CD14-positive monocyte (primary cell): ENCODE measurements around the gene GTF3C5. TPM values are rescaled to one million over a fixed set of nuclear protein-coding genes. Genes with fewer than 3 reads are reported as not detected.

Experiments
- DNase-seq, 3 donors: peaks; one replicate each; pipeline ENCODE4 v3.0.0-alpha.2; 2011 to 2022
- H2AFZ ChIP-seq: 2 replicates; pipeline ENCODE4 v1.6.0; 2012; ENCODE audit warnings: mild to moderate bottlenecking, low read depth, low read length, inconsistent platforms; ENCODE audit not compliant: insufficient read depth, poor library complexity, severe bottlenecking
- H3K27ac ChIP-seq, 2 donors: 1 replicate in 1 of 2; 2 replicates in 1 of 2; pipeline ENCODE4 v1.5.1; 2012 to 2013; ENCODE audit warnings: low read length in 2 of 2, control low read depth in 1 of 2, inconsistent platforms in 1 of 2, low read depth in 1 of 2, mild to moderate bottlenecking in 1 of 2
- H3K27me3 ChIP-seq, 2 donors: one replicate each; pipeline versions ENCODE4 v1.6.0 to v1.6.1; 2011 to 2013; ENCODE audit warnings: low read length in 2 of 2; ENCODE audit not compliant: control insufficient read depth in 2 of 2, insufficient read depth in 2 of 2
- H3K36me3 ChIP-seq, 2 donors: replicated peaks in 1 of 2; 1 replicate in 1 of 2; 2 replicates in 1 of 2; pipeline versions ENCODE4 v1.5.1 to v1.6.1; 2012 to 2013; ENCODE audit warnings: low read length in 2 of 2, control low read depth in 1 of 2, inconsistent platforms in 1 of 2, mild to moderate bottlenecking in 1 of 2; ENCODE audit not compliant: insufficient read depth in 2 of 2, control insufficient read depth in 1 of 2
- H3K4me1 ChIP-seq, 2 donors: 1 replicate in 1 of 2; 2 replicates in 1 of 2; pipeline versions ENCODE4 v1.5.1 to v1.6.1; 2012 to 2013; ENCODE audit warnings: low read length in 2 of 2, control low read depth in 1 of 2, inconsistent platforms in 1 of 2, mild to moderate bottlenecking in 1 of 2, moderate library complexity in 1 of 2; ENCODE audit not compliant: insufficient read depth in 2 of 2, control insufficient read depth in 1 of 2
- H3K4me2 ChIP-seq: replicated peaks from 2 replicates; pipeline ENCODE3; 2012; ENCODE audit warnings: low read length, moderate library complexity, mild to moderate bottlenecking; ENCODE audit not compliant: poor library complexity, severe bottlenecking; ENCODE audit errors: extremely low read depth
- H3K4me3 ChIP-seq, 3 experiments: fragments of 200-600 bp in 1 of 3; sonication (generic) in 1 of 3; replicated peaks in 1 of 3; 1 replicate in 2 of 3; 2 replicates in 1 of 3; pipeline ENCODE4 v1.5.1; 2011 to 2013; ENCODE audit warnings: low read length in 3 of 3, mild to moderate bottlenecking in 3 of 3, control low read depth in 2 of 3, low read depth in 2 of 3, inconsistent platforms in 1 of 3, moderate library complexity in 1 of 3
- H3K79me2 ChIP-seq: 2 replicates; pipeline ENCODE4 v1.6.0; 2012; ENCODE audit warnings: mild to moderate bottlenecking, control low read depth, inconsistent platforms, low read length, moderate library complexity; ENCODE audit not compliant: insufficient read depth
- H3K9ac ChIP-seq: 2 replicates; pipeline ENCODE4 v1.6.0; 2017; ENCODE audit warnings: low read length, mild to moderate bottlenecking; ENCODE audit not compliant: insufficient read depth, poor library complexity, severe bottlenecking
- H3K9me3 ChIP-seq, 2 donors: replicated peaks in 1 of 2; 1 replicate in 1 of 2; 2 replicates in 1 of 2; pipeline versions ENCODE4 v1.5.1 to v1.6.1; 2012 to 2013; ENCODE audit warnings: low read length in 2 of 2, control low read depth in 1 of 2; ENCODE audit not compliant: control insufficient read depth in 1 of 2, insufficient read depth in 1 of 2
- H4K20me1 ChIP-seq: 2 replicates; pipeline ENCODE4 v1.6.0; 2012; ENCODE audit warnings: mild to moderate bottlenecking, low read length, control low read depth, moderate library complexity; ENCODE audit not compliant: insufficient read depth
- H3K27ac Mint-ChIP-seq, 7 donors: one replicate each; pipeline ENCODE4 v1.8.0; 2020; ENCODE audit warnings: mild to moderate bottlenecking in 7 of 7, mixed read lengths in 7 of 7, moderate library complexity in 6 of 7, inconsistent platforms in 2 of 7
- H3K27me3 Mint-ChIP-seq, 3 donors: one replicate each; pipeline ENCODE4 v1.8.0; 2021 to 2022; ENCODE audit warnings: low read depth in 3 of 3, mild to moderate bottlenecking in 3 of 3, mixed read lengths in 3 of 3, moderate library complexity in 3 of 3, inconsistent platforms in 1 of 3
- H3K36me3 Mint-ChIP-seq, 2 donors: one replicate each; pipeline ENCODE4 v1.8.0; 2020; ENCODE audit warnings: mixed read lengths in 2 of 2, inconsistent platforms in 1 of 2, mild to moderate bottlenecking in 1 of 2
- H3K4me1 Mint-ChIP-seq: one replicate; pipeline ENCODE4 v1.8.0; 2020; ENCODE audit warnings: mild to moderate bottlenecking, mixed read lengths
- H3K4me3 Mint-ChIP-seq, 2 donors: one replicate each; pipeline ENCODE4 v1.8.0; 2020; ENCODE audit warnings: mild to moderate bottlenecking in 2 of 2, mixed read lengths in 2 of 2, moderate library complexity in 1 of 2
- H3K9me3 Mint-ChIP-seq, 7 donors: one replicate each; pipeline ENCODE4 v1.8.0; 2020 to 2022; ENCODE audit warnings: mixed read lengths in 7 of 7, mild to moderate bottlenecking in 6 of 7, moderate library complexity in 6 of 7, inconsistent platforms in 2 of 7
- WGBS: methylation state at CpG from one replicate; pipeline ENCODE4 v1.1.5; 2013; ENCODE audit warnings: missing lambda C conversion rate; ENCODE audit not compliant: insufficient coverage; 5-methylcytosine and 5-hydroxymethylcytosine counted together
- intact Hi-C, 2 donors: fragments of 100-400 bp; cut with micrococcal nuclease; formaldehyde crosslinking; loops; one replicate each; pipeline versions ENCODE4 v1.15.0 to v1.15.1; 2023
- polyA plus RNA-seq, 3 donors: library from polyadenylated mRNA; depleted of rRNA in 1 of 3; unstranded in 2 of 3; stranded (reverse) in 1 of 3; fragments of 300-500 nt in 2 of 3; fragments of >200 nt in 1 of 3; fragmentation: Illumina TruSeq in 2 of 3; gene quantifications; 1 replicate in 2 of 3; 2 replicates in 1 of 3; pipeline ENCODE4 v1.2.3, GENCODE V29; 2012 to 2021
- TF ChIP-seq, protein P1 (sequence below): fragments of 200-600 bp; IDR thresholded peaks from one replicate; pipeline ENCODE4 v1.8.0; 2022; ENCODE audit warnings: antibody characterized with exemption, mild to moderate bottlenecking

The GTF3C5 gene
- polyA plus RNA-seq, 3 donors, result 21.3 to 75.6 (median 24.4) TPM

DNA sequence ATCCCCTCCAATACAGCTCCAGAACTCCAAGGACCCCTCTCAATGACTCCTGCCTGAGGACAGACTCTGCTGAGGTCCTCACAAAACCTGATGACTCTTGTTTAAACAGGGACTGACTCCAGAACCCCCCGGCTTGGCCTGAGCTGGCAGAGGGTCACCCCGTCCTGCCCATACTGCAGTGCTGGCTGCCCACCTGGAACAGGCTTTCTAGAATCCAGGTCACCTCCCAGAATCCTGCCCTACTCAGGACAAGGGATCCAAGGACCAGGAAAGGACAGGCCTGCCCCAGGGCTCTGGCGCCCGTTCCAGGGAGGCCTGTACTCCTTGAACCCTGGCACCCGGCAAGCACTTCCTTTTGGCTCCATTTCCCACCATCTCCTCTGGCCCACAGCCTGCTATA lies 68.1 kb downstream of the GTF3C5 start:
- peaks cover 51 to 62% of the 10 kb centered on the region in 2 donors for H3K36me3 ChIP-seq
- 96% methylated on average over 5 of the region's 5 CpGs for WGBS
- DNase-seq, result no peak

DNA sequence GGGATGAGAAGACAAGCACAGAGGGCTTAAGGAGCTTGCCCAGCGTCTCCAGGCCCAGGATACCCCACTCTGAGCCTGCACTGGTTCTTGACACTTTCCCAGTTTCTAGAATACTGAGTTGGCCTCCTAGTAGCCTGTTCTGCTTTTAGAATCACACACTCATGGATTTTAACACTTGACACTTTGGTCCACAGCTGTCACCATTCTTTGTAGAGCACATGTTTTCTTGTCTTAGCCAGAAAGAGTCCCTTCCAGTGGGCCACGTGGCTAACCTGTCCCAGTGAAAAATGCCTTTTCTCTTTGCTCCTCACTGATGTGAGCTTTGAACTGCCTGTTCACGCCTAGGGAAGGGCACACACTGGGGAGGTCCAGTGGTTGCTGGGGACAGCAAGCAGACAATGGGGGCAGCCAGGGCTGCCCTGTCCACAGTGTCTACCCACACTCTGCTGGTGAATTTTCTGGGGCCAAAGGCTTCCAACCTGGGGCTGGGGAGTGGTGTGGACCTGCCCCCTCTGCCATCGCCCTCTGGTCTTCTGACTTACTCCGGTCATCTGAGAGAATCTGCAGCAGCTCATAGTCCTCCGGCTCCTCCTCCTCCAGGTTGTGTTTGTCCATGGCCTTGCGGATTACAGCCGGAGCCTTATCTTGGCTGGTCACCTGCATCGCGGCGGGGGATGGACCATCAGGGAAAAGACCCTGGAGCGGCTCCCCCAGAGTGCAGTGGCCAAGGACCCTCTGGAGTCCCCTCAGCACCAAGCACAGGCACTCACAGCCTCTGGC lies 69.1 kb downstream of the GTF3C5 start:
- Histone ChIP-seq H4K20me1 (peaks cover 14% of the 10 kb centered on the region), H2AFZ (no peak overlapping the region), H3K4me3 (no peak overlapping the region), H3K4me2 (no peak overlapping the region), H3K36me3 (peaks cover 55 to 70% of the 10 kb centered on the region in 2 donors), H3K4me1 (no peaks in the 10 kb centered on the region), H3K9ac (no peak overlapping the region), H3K27me3 (no peaks in the 10 kb centered on the region), H3K9me3 (peaks cover 3 to 14% of the 10 kb centered on the region in 2 donors), H3K27ac (no peak overlapping the region), H3K79me2 (no peaks in the 10 kb centered on the region)
- Mint-ChIP-seq H3K9me3 (peaks cover 13 to 29% (median 20%) of the 10 kb centered on the region in 7 donors), H3K27ac (peak overlapping the region in 1 of 7 donors; percentile 42), H3K27me3 (peaks cover 0 to 5% (median 0%) of the 10 kb centered on the region in 3 donors), H3K36me3 (peaks cover 60 to 74% of the 10 kb centered on the region in 2 donors), H3K4me3 (no peak overlapping the region), H3K4me1 (no peaks in the 10 kb centered on the region)
- intact Hi-C loops, result loop anchor here in 1 of 2 donors (5.0 kb wide), 1 partner anchor 68 kb away; the partner anchor contains the start of gene GTF3C5
- WGBS, result 97% methylated on average over 12 of the region's 12 CpGs
- TF ChIP-seq, protein P1, sequence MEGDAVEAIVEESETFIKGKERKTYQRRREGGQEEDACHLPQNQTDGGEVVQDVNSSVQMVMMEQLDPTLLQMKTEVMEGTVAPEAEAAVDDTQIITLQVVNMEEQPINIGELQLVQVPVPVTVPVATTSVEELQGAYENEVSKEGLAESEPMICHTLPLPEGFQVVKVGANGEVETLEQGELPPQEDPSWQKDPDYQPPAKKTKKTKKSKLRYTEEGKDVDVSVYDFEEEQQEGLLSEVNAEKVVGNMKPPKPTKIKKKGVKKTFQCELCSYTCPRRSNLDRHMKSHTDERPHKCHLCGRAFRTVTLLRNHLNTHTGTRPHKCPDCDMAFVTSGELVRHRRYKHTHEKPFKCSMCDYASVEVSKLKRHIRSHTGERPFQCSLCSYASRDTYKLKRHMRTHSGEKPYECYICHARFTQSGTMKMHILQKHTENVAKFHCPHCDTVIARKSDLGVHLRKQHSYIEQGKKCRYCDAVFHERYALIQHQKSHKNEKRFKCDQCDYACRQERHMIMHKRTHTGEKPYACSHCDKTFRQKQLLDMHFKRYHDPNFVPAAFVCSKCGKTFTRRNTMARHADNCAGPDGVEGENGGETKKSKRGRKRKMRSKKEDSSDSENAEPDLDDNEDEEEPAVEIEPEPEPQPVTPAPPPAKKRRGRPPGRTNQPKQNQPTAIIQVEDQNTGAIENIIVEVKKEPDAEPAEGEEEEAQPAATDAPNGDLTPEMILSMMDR, result no peak
- no peak for DNase-seq

More for the DNA sequence above, 68.1 kb downstream of the GTF3C5 start:
- Mint-ChIP-seq H3K9me3 (peaks cover 13 to 32% (median 20%) of the 10 kb centered on the region in 7 donors), H3K36me3 (peaks cover 57 to 66% of the 10 kb centered on the region in 2 donors), H3K27me3 (peaks cover 0 to 5% (median 0%) of the 10 kb centered on the region in 3 donors), H3K4me1 (no peaks in the 10 kb centered on the region), H3K4me3 (no peak overlapping the region), H3K27ac (peak overlapping the region in 2 of 7 donors; percentile 46 to 74)
- TF ChIP-seq, protein P1, result no peak
- H3K27me3 ChIP-seq, result no peaks in the 10 kb centered on the region
- H3K4me2 ChIP-seq, result no peak overlapping the region
- no peaks in the 10 kb centered on the region for H3K79me2 ChIP-seq
- H3K27ac ChIP-seq, result no peak overlapping the region
- H3K4me1 ChIP-seq, result no peaks in the 10 kb centered on the region
- intact Hi-C loops, result loop anchor here in 1 of 2 donors (5.0 kb wide), 1 partner anchor 67 kb away; the partner anchor contains the start of gene GTF3C5
- peaks cover 13% of the 10 kb centered on the region for H4K20me1 ChIP-seq
- H2AFZ ChIP-seq, result no peak overlapping the region
- H3K9me3 ChIP-seq, result peaks cover 3 to 14% of the 10 kb centered on the region in 2 donors
- no peak overlapping the region for H3K9ac ChIP-seq
- no peak overlapping the region for H3K4me3 ChIP-seq
